NCI-H345 treated with DMSO at 0.1 percent for 48 hours (cell line): ENCODE data around the gene PRPF19.

Source experiments
- DNase-seq: peaks from one replicate; lab custom pipeline; 2025; ENCODE audit not compliant: unreplicated experiment; lab: John Stamatoyannopoulos, UW

Gene PRPF19

DNA sequence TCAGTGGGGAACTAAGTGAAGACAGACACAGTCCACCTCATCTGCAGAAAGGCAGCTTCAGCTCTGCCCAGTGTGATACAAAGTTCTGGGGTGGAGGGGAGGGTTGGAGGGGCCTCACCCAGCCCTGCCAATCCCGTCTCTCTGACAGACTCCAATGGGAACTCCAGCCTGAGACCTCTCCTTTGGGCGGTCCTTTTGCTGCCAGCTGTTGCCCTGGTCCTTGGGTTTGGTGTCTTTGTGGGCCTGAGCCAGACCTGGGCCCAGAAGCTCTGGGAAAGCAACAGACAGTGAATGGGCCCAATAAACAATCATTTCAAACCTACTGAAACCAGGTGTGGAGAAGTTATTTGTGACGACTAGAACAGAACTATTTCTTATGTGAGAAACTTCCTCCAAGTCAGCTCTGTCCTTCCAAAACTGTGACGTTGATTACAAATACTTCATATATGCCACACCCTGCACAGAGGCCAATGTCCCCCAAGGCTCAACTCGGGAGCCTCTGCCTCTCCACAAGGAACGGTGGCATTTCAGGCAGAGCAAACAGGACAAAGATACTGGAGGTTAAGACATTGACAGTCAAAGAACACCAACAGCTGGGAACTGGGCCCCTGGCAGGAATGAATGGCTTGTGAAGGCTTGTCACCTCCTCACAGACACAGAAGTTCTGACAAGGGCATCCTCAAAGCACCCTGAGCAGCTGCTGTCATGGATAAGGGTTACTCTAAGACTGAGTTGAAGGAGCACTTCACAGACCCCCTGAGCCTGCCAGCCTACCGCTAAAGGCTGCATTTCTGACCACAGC, 30.8 kb downstream of the PRPF19 start:
- no peak for DNase-seq

DNA sequence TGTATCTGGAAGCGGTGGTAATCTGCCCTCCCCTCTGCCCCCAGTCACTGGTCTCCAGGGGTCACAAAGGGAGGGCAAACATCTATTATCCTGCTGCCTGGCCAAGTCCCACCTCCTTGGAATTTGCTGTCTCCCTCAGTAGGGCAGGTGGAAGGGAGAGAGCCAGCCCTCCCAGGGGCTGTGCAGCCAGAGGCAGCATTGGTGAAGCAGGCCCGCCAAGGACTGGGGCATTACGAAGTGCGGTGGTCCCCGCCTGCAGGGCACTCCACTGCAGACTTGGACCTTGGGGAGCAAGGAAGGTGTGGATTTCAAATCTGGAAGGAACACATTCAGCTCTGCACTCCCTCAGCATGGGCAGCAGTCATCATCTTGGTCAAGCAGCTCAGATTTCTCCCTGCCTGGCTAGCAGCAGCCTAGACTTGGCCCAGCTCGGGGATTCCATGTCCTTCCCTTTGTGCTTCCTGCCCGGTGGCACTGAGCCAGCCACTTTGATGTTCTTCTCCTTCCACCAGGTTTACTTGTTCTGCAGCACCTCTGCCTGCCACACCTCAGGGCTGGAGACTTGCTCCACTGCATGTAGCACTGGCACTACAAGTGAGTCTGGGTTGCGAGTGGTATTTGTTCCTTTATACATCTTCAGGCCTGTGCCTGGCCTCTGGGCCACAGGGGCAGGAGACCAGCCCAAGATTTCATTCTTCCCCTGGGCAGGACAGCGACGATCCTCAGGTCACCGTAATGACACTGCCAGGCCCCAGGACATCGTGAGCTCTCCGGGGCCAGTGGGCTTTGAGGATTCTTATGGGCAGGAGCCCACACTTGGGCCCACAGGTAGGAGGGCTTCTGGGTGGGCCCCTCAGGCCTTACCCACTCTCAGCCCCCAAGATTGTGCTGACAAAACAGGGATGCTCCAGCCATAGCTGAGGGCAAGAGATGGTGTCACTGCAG, 31.7 kb downstream of the PRPF19 start:
- no peak for DNase-seq

DNA sequence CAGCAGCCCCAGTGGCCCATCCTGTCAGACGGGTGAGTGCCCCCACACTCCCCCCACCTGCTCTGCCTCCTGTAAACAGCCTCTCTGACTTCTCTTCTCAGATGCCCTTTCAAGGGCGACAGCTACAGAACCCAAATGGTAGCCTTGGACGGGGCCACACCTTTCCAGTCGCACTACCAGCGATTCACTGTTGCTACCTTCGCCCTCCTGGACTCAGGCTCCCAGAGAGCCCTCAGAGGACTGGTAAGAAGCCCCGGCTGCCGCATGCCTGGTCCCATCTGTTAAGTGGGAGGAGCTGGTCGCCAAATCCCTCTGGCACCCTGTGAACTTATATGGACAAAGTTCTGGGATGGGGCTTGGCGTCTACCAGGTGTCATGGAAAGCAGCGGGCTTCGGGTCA, 32.9 kb downstream of the PRPF19 start:
- DNase-seq, result no peak

DNA sequence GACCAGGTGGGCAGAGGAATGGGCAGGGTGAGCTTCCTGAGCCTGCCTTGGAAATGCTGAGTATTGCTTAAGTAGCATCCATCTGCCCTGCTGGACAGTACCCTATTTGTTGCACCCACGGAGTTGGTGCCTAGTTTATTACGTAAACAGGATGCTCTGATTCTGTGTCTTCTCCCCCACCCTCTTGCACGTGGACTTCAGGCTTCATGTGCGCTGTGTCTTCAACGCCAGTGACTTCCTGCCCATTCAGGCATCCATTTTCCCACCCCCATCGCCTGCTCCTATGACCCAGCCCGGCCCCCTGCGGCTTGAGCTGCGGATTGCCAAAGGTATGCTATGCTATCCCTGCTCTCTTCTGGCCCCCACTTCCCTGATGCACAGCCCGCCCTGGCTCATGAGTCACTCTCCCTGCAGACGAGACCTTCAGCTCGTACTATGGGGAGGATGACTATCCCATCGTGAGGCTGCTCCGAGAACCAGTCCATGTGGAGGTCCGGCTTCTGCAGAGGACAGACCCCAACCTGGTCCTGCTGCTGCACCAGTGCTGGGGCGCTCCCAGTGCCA, 33.3 kb downstream of the PRPF19 start:
- DNase-seq, result no peak

DNA sequence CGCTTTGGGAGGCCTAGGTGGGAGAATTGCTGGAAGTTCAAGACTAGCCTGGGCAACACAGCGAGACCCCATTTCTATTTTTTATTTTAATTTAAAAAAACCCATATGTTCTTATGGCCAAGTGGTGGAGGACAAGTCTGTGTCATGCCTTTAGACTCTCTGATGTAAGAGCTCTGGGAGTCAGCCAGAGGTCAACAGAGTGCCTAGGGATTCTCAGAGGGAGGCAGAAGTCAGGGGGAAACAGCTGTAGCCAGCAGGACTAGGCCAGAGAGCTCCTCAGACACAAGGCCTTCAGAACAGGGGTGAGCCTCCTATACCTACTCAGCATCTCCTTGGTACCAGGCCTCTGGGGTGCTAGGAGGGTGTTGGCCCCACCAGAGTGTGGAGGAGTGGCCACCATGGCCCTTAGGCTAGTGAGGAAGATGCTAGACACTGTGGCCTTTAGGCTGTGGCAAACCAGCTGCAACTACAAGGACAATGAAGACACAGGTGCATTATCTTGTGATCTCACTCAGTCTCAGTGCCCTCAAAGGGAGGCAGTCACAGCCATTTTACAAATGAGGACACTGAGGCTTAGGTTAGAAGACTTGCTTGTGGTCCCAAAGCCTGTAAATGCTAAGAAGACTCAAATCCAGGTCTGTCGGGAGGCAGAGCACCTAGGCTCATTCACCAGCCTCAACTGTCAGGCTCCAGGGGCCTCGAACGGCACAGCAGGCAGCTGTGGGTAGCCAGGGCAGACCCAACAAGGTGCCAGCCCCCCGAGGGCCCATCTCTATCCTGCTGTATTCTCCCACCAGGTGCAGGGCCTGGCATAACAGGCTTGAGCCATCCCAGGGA, 34.0 kb downstream of the PRPF19 start:
- no peak for DNase-seq

DNA sequence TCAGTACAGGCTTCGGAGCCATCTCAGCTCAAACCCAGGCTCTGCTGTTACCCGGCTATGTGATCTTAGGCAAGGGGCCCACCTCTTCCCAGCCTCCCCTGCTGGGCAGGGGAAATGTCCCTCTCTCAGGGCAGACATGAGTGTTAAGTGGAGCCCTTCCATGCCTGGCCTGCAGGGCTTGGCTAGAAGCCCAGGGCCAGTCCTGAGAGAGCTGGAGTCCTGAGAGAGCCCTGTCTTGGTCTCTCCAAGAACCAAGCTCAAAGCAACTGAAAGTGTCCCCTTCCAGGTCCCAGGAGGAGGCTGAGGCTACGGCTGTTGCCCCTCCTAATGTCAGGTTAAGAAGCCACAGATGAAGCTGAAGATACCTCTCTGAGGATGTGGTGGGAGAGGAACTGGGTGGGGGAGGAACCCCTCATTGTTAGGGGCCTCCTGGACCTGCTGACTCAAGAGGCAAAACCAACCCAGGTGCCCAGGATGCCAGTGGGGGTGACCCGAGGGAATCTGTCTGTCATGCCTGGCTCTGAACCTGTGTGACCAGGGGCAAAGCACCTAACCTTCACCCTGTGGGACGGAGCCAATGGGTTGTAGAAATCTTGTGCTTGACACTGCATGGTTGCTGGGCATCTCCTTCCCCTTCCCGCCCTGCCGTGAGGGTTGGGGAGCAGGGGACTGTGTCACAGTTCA, 34.9 kb downstream of the PRPF19 start:
- DNase-seq, result no peak

DNA sequence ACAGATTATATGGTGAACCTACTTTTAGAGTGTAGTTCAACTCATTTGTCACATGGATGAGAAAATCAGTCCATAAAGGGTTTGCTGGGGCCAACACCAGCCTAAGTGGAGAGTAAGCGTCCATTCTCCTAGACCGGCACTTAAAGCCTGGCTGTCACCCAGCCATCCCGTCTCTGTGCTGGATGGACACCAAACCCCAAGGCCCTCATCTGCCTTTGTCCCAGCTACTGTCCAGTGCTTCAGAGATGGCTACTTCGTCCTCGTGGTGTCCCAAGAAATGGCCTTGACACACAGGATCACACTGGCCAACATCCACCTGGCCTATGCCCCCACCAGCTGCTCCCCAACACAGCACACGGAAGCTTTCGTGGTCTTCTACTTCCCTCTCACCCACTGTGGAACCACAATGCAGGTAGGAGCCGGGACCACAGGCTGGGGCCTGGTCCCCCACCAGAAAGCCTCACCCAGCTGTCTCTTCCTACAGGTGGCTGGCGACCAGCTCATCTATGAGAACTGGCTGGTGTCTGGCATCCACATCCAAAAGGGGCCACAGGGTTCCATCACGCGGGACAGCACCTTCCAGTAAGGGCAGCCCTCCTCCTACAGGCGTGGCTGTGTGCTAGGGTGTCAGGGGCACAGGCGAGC, 35.5 kb downstream of the PRPF19 start:
- DNase-seq, result no peak

DNA sequence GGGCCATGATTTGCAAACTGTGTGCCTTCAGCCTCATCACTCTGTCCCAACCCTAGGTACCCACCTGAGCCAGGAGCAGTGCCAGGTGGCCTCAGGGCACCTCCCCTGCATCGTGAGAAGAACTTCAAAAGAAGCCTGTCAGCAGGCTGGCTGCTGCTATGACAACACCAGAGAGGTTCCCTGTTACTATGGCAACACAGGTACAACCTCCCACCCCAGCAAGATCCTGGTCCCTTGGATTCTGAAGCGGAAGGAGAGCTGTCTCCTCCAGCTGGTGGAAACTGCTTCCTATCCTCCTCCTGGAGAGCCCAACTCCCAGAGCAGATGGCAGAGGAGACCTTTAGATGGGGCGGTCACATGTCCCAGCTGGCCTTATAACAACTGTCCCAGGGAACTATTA, 36.1 kb downstream of the PRPF19 start:
- no peak for DNase-seq

DNA sequence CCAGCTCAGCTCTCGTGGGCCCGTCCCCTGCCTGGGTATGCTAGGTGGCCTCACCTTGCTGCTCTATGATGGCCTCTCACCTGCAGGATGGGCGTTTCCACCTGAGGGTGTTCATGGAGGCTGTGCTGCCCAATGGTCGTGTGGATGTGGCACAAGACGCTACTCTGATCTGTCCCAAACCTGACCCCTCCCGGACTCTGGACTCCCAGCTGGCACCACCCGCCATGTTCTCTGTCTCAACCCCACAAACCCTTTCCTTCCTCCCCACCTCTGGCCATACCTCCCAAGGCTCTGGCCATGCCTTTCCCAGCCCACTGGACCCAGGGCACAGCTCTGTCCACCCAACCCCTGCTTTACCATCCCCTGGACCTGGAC, 36.9 kb downstream of the PRPF19 start:
- no peak for DNase-seq

DNA sequence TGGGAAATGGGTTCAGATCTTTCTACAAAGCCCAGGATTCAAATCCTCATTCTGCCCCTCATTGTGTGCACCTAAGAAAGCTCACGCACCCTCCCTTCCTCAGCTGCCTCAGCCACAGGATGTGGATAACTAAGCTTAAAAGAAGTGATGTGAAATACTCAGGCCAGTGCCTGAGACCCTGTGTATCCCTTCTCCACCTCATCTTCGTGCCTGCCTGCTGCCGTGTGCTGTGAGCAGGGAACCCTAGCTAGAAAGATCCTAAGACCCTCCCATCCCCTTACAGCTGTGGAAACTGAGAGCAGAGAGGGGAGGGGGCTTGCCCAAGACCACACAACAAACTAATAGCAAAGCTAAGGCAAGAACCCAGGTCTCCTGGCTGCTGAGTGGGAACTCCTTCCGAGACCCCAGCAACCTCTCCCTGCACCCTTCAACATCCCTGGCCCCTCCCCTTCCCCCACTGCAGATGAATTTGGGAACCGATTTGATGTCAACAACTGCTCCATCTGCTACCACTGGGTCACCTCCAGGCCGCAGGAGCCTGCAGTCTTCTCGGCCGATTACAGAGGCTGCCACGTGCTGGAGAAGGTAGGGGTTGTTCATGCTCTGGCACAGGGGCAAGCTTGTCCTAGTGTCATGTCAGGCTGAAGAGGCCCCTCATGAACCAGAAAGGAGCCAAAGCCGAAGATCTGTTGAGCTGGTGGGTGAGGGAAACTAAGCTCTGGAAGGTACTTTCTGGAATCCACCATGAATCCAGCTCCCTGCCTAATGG, 37.5 kb downstream of the PRPF19 start:
- DNase-seq, result no peak

DNA sequence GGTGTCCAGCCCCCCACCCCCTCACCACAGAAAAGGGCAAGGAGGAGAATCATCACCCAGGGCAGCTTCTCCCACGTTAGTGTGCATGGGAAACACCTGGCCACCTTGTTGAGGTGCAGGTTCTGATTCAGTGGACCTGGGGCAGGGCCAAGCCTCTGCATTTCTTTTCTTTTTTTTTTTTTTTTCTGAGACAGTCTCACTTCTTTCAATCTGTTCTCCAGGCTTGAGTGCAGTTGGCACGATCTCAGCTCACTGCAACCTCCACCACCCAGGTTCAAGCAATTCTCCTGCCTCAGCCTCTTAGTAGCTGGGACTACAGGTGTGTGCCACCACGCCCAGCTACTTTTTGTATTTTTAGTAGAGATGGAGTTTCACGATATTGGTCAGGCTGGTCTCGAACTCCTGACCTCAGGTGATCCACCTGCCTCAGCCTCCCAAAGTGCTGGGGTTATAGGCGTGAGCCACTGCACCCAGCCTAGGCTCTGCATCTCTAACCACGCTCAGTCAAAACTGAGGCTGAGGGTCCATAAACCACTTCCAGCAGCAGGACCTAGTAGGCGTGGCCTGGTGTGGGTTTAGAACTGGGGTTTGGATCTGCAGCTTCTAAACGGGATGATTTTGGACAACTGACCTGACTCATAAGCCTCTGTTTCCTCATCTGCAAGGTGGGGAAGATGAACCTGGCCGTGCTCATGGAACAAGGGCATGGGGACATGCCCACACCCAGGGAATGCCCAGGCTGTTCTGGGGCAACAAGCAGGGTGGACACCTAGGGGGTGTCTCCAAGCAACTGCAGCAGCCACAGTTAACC, 38.3 kb downstream of the PRPF19 start:
- DNase-seq, result no peak

DNA sequence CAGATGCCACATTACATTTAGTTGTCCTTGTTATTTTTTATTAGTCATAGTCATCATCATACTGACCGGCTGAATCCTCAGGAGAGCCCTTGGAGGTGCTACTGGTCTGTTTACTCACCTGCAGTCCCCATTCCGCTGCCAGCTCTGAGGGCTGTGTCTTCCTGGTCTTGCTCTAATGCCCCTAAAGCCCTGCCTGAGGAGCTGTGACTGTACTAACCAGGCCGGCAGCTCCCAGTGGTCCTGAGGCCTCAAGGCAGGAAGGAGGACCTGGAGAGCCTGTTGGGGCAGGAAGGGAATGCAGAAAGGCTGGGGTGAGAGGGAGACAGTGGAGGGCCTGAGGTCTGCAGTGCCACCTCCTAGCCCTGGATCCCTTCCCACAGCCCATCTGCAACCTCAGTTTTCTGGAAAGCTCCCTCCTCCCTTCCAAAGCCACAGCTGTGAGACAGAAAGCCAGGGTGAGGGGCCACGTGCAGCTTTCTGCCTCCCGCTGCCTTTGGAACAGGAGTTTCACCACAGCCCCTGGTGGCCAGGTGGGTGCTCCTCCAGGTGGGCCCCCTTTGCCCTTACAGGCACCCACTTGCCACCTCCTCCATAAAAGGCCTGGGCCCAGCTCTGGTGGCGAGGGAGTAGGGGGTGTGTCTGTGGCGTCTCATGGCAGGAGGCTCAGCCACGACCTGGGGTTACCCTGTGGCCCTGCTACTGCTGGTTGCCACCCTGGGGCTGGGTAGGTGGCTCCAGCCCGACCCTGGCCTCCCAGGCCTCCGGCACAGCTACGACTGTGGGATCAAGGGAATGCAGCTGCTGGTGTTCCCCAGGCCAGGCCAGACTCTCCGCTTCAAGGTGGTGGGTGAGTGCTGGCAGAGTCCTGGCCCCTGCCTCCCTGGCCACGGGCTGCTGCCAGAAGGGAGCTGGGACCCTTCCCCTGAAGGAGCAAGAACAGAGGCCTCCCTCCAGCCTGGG, 39.2 kb downstream of the PRPF19 start, which contains the start of gene ZP1:
Gene ZP1, plus strand, starts transcription at position 632 of the 960 bp plus-strand sequence. Its CDS starts 20 bp downstream, at position 652.
- DNase-seq, result no peak

DNA sequence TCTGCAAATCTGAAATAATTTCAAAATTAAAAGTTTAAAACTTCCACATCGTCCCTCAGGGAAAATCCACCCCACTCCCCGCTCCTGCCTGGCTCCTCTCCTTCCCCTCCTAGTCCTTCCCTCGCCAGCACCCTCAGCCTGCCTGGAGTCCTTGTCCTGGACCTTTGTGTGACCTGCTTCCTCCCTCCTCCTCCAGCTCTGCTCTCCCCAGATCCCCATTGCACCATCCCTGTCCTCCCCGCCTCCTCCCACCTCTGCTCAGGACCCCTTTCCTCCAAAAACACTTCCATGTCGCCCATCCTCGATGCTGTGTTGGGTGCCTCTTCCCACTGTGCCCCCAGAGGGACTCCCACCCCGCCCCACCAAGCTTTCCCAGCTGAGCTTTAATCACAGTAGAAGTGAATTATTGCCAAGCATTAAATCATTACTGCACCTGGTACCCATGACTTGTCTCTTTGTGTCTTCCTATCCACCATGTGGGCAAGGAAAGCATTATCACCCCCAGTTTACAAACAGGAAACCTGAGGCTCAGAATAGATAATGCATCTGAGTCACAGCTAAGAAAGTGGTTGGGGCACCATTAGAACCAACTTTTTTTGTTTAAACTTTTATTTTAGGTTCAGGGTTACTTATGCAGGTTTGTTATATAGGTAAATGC, 41.4 kb downstream of the PRPF19 start:
- DNase-seq, result no peak

DNA sequence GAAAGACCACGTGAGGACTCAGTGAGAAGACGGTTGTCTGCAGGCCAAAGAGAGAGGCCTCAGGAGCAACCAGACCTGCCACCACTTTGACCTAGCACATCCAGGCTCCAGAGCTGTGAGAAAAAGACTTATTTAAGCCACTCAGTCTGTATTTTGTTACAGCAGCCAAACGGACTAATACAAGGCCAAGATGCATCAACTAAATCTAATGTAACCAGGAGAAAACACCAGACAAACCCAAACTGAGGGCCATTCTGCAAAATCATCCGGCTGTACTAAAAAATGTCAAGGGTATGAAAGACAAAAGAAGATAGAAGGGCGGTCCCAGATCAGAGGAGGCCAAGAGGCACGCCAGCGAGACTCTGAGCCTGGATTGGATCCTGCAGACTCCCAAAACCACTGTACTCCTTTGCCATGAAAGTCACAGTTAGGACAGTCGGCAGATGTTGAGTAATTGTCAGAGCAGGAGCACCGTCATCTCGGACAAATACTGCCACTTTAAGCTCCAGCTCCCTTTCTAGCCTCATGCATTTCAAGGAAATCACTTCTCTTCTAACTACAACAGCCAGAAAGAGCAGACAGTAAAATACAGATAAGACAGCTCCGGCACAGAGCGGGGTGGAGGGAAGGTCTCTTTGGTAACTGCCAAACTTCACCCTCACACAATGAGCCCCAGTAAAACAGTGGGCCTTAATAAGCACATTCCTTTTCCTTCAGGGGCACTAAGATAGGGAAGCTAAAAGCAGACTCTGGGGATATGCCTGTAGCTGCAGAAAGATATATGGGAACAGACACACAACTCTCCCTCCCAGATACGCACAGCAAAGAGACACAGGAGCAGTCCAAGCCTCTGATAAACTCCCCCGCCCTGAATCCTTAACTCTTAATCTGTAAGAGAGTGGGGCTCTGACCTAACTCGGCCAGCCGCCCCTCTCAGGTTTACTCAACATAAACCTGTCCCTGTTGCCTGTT, 42.5 kb downstream of the PRPF19 start:
- DNase-seq, result no peak

DNA sequence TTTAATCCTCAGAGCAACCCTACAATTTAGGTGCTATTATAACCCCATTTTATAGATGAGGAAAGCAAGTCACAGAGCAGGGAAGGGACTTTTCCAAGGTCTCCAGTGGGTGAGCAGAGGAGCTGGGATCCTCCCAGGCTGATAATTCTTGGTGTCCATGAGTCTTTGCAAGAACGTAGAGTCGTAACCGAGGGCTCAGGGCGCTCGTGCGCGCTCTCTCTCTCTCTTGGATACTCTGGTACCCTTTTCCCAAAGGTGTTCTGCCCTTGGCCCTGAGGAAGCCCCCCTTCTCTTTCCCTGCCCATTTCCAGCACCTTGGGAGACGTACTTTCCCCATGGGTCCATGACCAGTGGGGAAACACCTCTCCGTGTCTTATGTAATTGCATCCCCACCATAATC, 44.2 kb downstream of the PRPF19 start:
- no peak for DNase-seq
